GM23338 (cell line): ENCODE data around the gene MFSD6.

Experiments used
- EZH2 ChIP-seq: fragments of 200-600 bp; sonication (generic); IDR thresholded peaks from one replicate; pipeline ENCODE4 v1.8.0; 2017; ENCODE audit warnings: antibody characterized with exemption, mild to moderate bottlenecking, low read depth; ENCODE audit not compliant: unreplicated experiment
- JUNB ChIP-seq: IDR thresholded peaks from one replicate; pipeline ENCODE4 v1.6.1; 2016; ENCODE audit warnings: antibody characterized with exemption; ENCODE audit not compliant: unreplicated experiment
- POLR2AphosphoS5 ChIP-seq: IDR thresholded peaks from 2 replicates; pipeline ENCODE4 v1.6.1; 2016; ENCODE audit warnings: antibody characterized with exemption, low read depth
- ZNF331 ChIP-seq: fragments of 250-450 bp; sonication (Bioruptor Pico); IDR thresholded peaks from 2 replicates; pipeline ENCODE4 v1.5.0; 2020; ENCODE audit warnings: low read depth, mild to moderate bottlenecking, moderate library complexity
- TF ChIP-seq, protein P1 (sequence below), 2 experiments: fragments of 200-600 bp in 1 of 2; sonication (generic) in 1 of 2; conservative IDR thresholded peaks; 2 replicates each; pipeline versions ENCODE4 v1.5.1 to v1.6.1; 2016 to 2017; ENCODE audit warnings: antibody characterized with exemption in 2 of 2, low read depth in 2 of 2, mild to moderate bottlenecking in 2 of 2, moderate library complexity in 1 of 2
- TF ChIP-seq, protein P2 (sequence below): IDR thresholded peaks from one replicate; pipeline ENCODE4 v1.6.1; 2018; ENCODE audit warnings: antibody characterized with exemption; ENCODE audit not compliant: unreplicated experiment

DNA sequence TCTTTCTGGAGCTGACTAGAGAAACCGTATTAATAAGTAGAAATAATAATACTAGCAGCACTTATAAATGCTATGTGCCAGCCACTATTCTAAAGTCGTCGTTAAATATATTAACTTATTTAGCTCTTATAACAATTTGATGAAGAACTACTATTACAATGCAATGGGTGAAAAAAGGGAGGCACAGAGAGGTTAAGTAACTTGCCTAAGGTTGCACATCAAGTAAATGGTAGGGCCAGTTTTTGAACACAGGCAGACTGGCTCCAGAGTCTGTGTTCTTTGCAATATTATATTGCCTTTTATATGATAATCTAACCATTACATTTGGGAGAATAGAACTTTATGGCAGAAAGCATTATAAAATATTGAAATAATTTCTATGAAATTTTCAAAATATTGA, 47.2 kb upstream of the MFSD6 start:
- TF ChIP-seq POLR2AphosphoS5 (no peak), EZH2 (no peak), JUNB (no peak), ZNF331 (no peak)
- TF ChIP-seq, protein P1, sequence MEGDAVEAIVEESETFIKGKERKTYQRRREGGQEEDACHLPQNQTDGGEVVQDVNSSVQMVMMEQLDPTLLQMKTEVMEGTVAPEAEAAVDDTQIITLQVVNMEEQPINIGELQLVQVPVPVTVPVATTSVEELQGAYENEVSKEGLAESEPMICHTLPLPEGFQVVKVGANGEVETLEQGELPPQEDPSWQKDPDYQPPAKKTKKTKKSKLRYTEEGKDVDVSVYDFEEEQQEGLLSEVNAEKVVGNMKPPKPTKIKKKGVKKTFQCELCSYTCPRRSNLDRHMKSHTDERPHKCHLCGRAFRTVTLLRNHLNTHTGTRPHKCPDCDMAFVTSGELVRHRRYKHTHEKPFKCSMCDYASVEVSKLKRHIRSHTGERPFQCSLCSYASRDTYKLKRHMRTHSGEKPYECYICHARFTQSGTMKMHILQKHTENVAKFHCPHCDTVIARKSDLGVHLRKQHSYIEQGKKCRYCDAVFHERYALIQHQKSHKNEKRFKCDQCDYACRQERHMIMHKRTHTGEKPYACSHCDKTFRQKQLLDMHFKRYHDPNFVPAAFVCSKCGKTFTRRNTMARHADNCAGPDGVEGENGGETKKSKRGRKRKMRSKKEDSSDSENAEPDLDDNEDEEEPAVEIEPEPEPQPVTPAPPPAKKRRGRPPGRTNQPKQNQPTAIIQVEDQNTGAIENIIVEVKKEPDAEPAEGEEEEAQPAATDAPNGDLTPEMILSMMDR (conservative IDR thresholded peaks at IDR 0.05; ENCODE audit: low read depth in 2 of 2), result no peak
- TF ChIP-seq, protein P2, sequence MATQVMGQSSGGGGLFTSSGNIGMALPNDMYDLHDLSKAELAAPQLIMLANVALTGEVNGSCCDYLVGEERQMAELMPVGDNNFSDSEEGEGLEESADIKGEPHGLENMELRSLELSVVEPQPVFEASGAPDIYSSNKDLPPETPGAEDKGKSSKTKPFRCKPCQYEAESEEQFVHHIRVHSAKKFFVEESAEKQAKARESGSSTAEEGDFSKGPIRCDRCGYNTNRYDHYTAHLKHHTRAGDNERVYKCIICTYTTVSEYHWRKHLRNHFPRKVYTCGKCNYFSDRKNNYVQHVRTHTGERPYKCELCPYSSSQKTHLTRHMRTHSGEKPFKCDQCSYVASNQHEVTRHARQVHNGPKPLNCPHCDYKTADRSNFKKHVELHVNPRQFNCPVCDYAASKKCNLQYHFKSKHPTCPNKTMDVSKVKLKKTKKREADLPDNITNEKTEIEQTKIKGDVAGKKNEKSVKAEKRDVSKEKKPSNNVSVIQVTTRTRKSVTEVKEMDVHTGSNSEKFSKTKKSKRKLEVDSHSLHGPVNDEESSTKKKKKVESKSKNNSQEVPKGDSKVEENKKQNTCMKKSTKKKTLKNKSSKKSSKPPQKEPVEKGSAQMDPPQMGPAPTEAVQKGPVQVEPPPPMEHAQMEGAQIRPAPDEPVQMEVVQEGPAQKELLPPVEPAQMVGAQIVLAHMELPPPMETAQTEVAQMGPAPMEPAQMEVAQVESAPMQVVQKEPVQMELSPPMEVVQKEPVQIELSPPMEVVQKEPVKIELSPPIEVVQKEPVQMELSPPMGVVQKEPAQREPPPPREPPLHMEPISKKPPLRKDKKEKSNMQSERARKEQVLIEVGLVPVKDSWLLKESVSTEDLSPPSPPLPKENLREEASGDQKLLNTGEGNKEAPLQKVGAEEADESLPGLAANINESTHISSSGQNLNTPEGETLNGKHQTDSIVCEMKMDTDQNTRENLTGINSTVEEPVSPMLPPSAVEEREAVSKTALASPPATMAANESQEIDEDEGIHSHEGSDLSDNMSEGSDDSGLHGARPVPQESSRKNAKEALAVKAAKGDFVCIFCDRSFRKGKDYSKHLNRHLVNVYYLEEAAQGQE, result no peak
